Renal pelvis (tissue), 4 donors: ENCODE data around the gene CTAGE9. TPM values are rescaled to one million over a fixed set of nuclear protein-coding genes. Genes with fewer than 3 reads are reported as not detected.
"Not testable (repeated sequence)": the region's sequence is repeated elsewhere in the genome, so short reads cannot be mapped to it uniquely, and the experiment has no call there.

Source experiments
- DNase-seq: peaks from one replicate; pipeline ENCODE4 v3.0.0-alpha.2; 2013
- polyA plus RNA-seq, 3 donors: library from polyadenylated mRNA; unstranded; fragments of 120-200 nt; gene quantifications; one replicate each; pipeline ENCODE4 v1.2.1, GENCODE V29; 2013; ENCODE audit not compliant: insufficient read length in 3 of 3

CTAGE9 gene
- polyA plus RNA-seq, 3 donors, result not detected

DNA sequence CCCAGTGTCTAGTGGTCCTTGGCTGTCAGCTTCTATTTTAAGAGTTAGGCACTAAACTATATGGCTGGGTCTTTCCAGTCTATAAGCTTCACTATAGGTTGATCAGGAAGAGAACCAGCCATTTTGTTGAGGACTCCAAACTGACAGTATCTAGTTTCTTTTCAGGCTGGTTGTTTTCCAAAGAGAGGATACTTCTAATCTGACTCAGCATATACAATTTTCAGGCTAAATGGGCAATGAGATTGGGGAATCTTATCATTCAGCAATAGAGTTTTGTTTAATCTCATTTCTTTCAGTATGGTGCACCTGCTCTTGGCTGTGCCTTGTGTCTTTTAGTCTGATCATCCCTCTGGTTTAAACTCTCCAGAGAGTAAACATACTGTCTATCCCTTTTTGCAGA, 20.4 kb upstream of the CTAGE9 start:
- no peak for DNase-seq

DNA sequence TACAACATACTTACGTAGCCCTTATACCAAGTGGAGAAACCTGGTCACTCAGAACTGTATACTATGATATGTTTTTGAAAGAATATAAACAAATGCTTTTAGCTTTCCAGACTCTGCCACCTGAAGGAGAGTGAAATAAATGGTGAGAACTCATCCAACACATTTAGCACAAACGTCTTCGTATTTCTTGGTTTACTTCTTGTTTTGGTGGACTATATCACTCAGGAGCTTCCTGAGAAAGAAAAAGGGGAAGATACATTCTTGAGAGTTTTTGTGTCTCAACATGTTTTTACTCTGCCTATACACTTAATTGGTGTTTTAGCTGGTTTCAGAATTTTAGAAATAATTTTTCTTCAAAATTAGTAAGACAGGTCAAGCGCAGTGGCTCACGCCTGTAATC, 19.4 kb upstream of the CTAGE9 start:
- no peak for DNase-seq

DNA sequence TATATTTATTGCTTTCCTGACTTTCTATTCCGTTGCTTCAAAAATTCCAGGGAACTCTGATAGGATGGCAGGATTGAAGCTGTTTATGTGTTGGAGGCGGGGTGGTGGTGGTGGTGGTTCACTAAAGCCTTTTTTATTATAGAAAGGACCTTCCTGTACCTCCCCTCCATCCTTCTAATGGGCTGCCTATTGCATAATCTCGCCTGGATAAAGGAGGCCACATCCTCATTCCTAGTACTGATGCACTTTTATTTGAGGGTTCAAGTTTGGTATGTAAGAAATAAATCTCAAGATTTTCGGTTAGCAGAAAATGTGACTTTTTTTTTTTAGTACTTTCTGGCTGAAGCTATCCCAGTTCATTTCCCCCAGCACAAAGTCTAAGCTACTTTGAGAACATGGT, 18.7 kb upstream of the CTAGE9 start:
- no peak for DNase-seq

GRCh38 chr6:131728296-131728939, 17.6 kb upstream of the CTAGE9 start:
- DNase-seq, result no peak

DNA sequence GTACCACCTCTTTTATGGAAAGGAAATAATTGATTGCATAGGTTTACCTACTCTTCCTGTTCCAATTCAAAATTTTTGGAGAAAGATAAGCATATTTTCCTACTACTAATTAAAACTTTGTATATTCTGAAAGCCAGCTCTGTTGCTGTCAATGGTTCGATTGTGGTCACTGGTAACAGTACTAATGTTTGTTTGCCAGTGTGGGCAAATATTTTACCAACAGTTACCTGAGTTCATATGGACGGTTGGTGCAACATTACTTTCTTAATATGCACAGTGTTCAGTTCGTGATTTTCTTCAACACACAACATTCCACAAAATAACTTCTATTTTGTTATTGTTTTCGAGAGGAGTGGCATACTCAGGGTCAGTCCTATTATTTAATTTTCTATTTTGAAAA, 17.1 kb upstream of the CTAGE9 start:
- DNase-seq, result no peak

DNA sequence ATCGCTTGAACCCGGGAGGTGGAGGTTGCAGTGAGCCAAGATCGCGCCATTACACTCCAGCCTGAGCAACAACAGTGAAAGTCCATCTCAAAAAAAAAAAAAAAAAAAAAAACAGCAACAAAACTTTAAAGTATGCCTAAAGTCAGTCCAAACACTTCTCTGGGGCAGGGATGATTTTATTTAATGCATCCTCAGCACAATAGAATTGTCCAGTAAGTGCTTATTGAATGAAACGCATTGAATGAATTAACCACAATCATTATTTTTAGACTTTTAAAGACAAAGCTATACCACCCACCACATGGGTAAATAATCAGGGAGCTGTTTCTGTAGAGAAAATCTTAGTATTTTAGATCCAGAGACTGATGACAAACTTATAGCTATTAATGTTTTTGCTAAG, 16.6 kb upstream of the CTAGE9 start:
- no peak for DNase-seq

DNA sequence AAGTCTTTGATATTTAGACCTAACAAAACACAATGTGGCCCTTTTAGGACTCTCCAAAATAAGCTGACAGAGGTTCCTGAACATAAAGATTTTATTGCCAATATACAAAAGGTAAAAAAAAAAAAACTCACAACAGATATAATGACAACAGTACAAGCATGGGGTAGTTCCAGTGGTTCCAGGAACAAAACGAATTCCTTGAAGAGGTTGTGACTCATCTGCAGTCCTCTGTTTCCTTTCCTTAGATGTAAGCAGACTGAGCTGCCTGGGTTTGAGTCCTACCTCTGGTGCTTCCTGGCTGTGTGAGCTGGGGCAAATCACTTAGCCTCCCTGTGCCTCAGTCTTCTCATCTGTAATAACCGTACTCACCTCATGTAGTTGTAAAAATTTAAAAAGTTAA, 13.3 kb upstream of the CTAGE9 start:
- DNase-seq, result no peak

GRCh38 chr6:131721161-131721560, 10.3 kb upstream of the CTAGE9 start:
- peak; percentile 44 for DNase-seq

GRCh38 chr6:131717836-131718542, 7.2 kb upstream of the CTAGE9 start:
- no peak for DNase-seq

GRCh38 chr6:131715567-131715966, 4.8 kb upstream of the CTAGE9 start:
- not testable (repeated sequence) for DNase-seq

DNA sequence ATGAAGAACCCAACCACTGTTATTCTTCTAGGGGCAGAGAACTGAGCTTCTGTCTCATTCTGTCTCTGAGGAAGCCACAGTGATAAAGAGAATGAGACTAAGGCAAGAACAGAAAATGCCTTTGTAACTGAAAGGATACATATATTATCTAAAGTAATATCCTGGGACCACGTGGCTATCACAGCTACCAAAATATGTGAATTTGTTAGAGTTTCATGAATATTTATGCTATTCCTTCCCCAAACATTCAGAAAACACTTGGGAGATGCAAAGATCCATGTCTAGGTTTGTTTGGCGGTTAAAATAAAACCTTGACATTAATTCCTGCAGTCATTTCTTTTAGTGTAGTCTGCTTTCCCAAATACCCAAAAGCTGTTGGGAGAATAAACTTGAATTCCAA, 6.9 kb downstream of the CTAGE9 start:
- DNase-seq, result not testable (repeated sequence)

GRCh38 chr6:131700851-131701250, 10.0 kb downstream of the CTAGE9 start:
- not testable (repeated sequence) for DNase-seq

GRCh38 chr6:131696956-131697355, 13.9 kb downstream of the CTAGE9 start:
- DNase-seq, result no peak

- DNase-seq, result peak; percentile 59
Observed at GRCh38 chr6:131694832-131695426, 15.9 kb downstream of the CTAGE9 start.

GRCh38 chr6:131693384-131693783, 17.4 kb downstream of the CTAGE9 start:
- DNase-seq, result no peak

- no peak for DNase-seq
Observed at GRCh38 chr6:131692589-131692988, 18.2 kb downstream of the CTAGE9 start.

- no peak for DNase-seq
Observed at GRCh38 chr6:131692031-131692430, 18.8 kb downstream of the CTAGE9 start.

- DNase-seq, result no peak
Observed at GRCh38 chr6:131688286-131688685, 22.5 kb downstream of the CTAGE9 start.

GRCh38 chr6:131687022-131687421, 23.8 kb downstream of the CTAGE9 start:
- no peak for DNase-seq

- DNase-seq, result no peak
Observed at GRCh38 chr6:131685266-131685780, 25.5 kb downstream of the CTAGE9 start.

- DNase-seq, result no peak
Observed at GRCh38 chr6:131683479-131683878, 27.3 kb downstream of the CTAGE9 start.

DNA sequence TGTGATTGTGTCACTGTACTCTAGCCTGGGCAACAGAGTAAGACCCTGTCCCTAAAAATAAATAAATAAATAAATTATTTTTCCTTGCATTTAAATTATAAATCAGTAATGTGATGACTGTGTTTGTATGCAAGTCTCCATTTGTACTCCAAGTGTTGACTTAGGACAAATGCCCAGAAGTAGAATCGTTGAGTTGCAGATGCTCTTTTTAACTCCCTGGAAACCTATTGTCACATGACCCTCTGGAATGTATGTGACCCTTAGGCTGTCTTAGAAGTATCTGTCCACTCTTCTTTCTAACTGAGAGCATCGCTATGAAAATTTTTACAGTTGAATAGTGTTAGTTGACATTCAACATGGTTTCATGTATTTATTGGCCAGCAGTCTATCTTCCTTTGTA, 28.4 kb downstream of the CTAGE9 start:
- DNase-seq, result no peak

- DNase-seq, result no peak
Observed at GRCh38 chr6:131681585-131681984, 29.2 kb downstream of the CTAGE9 start.
